ENCODE measurements around the gene TUSC7.

TUSC7 gene

DNA sequence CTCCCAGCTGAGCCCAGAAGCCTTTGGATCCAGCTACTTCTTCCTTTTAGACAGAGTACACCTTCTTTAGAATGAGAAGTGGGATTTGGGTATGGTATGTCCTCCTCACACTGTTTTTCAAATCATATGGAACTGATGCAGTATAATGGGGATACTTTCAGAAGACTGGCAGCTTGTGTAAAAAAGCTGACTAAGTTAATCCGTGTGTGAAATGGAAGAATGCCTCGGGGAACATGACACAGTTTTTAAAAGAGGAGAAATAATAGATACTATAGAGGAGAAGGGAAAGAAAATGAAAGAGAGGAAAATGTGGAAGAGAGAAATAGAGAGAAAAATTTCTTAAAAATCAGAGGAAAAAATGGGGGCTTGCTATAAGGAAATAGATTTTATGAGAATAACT is 47.7 kb downstream of the TUSC7 start:
- H3K4me3 ChIP-seq (ENCODE audit: low read length in 2 of 2): no peak overlapping the region
- no peaks in the 10 kb centered on the region for H3K36me3 ChIP-seq (ENCODE audit: control insufficient read depth in 2 of 2, insufficient read depth in 2 of 2, low read length in 2 of 2)
- no peaks in the 10 kb centered on the region for H3K27me3 ChIP-seq (ENCODE audit: control insufficient read depth in 2 of 2, insufficient read depth in 2 of 2, low read length in 2 of 2)
- H3K4me1 ChIP-seq (ENCODE audit: control insufficient read depth in 2 of 2, insufficient read depth in 2 of 2, low read length in 2 of 2): no peaks in the 10 kb centered on the region
- H3K9me3 ChIP-seq (ENCODE audit: control insufficient read depth in 2 of 2, low read length in 2 of 2): no peaks in the 10 kb centered on the region
- no peak overlapping the region for H3K9ac ChIP-seq (ENCODE audit: low read depth in 1 of 2, low read length in 2 of 2)
- no peak overlapping the region for H3K27ac ChIP-seq (ENCODE audit: low read depth in 2 of 2, low read length in 2 of 2)

DNA sequence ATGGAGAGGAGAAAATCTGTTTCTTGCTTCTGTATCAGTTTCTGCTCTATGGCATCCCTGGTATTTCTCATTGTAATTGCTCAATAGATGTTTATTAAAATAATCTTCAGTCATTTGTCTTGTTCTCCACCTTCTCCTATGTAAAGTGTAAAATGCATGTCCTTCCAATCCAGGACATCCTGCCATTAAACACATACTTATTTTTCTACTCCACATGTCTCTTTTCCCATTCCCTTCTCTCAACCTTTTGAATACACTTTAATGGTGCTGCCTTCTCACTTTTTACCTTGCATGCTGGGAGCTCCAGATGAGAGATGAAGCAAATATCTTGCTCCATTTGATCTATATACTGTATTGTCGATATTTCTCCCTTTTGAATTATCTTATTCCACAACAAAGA is 49.7 kb downstream of the TUSC7 start:
- Histone ChIP-seq H3K4me3 (ENCODE audit: low read length in 2 of 2) (no peak overlapping the region), H3K36me3 (ENCODE audit: control insufficient read depth in 2 of 2, insufficient read depth in 2 of 2, low read length in 2 of 2) (no peaks in the 10 kb centered on the region), H3K27me3 (ENCODE audit: control insufficient read depth in 2 of 2, insufficient read depth in 2 of 2, low read length in 2 of 2) (no peaks in the 10 kb centered on the region), H3K27ac (ENCODE audit: low read depth in 2 of 2, low read length in 2 of 2) (no peak overlapping the region), H3K9me3 (ENCODE audit: control insufficient read depth in 2 of 2, low read length in 2 of 2) (no peaks in the 10 kb centered on the region), H3K9ac (ENCODE audit: low read depth in 1 of 2, low read length in 2 of 2) (no peak overlapping the region), H3K4me1 (ENCODE audit: control insufficient read depth in 2 of 2, insufficient read depth in 2 of 2, low read length in 2 of 2) (no peaks in the 10 kb centered on the region)
